WTC11 (cell line): ENCODE data around the gene STYXL2.

Experiments used
- CREM ChIP-seq: sonication (generic); formaldehyde crosslinking; IDR thresholded peaks from 2 replicates; pipeline ENCODE4 v1.8.1; 2022; ENCODE audit warnings: mild to moderate bottlenecking, missing genetic modification reagents, moderate library complexity
- HMGA2 ChIP-seq: fragments of 250-450 bp; sonication (Bioruptor Pico); IDR thresholded peaks from 2 replicates; pipeline ENCODE4 v1.4.0; 2021; ENCODE audit warnings: mild to moderate bottlenecking, moderate library complexity
- SP1 ChIP-seq: sonication (generic); formaldehyde crosslinking; conservative IDR thresholded peaks from 2 replicates; pipeline ENCODE4 v1.8.1; 2022; ENCODE audit warnings: missing genetic modification reagents
- ZNF416 ChIP-seq: fragments of 250-450 bp; sonication (Bioruptor Pico); IDR thresholded peaks from 2 replicates; pipeline ENCODE4 v1.9.0; 2021; ENCODE audit warnings: mild to moderate bottlenecking, inconsistent platforms
- TF ChIP-seq, protein P1 (sequence below): fragments of 200-600 bp; IDR thresholded peaks from 2 replicates; pipeline ENCODE4 v1.8.0; 2022; ENCODE audit warnings: antibody characterized with exemption
- TF ChIP-seq, protein P2 (sequence below): fragments of 250-450 bp; sonication (Bioruptor Pico); IDR thresholded peaks from 2 replicates; pipeline ENCODE4 v1.9.0; 2021; ENCODE audit warnings: mild to moderate bottlenecking, borderline replicate concordance
- TF ChIP-seq, protein P3 (sequence below): sonication (generic); formaldehyde crosslinking; conservative IDR thresholded peaks from 2 replicates; pipeline ENCODE4 v1.8.1; 2022; ENCODE audit warnings: mild to moderate bottlenecking, missing genetic modification reagents
- TF ChIP-seq, protein P4 (sequence below): sonication (generic); formaldehyde crosslinking; IDR thresholded peaks from 2 replicates; pipeline ENCODE4 v1.8.0; 2022; ENCODE audit warnings: mild to moderate bottlenecking, missing genetic modification reagents
- TF ChIP-seq, protein P5 (sequence below): sonication (generic); formaldehyde crosslinking; IDR thresholded peaks from 2 replicates; pipeline ENCODE4 v1.8.0; 2023; ENCODE audit warnings: missing genetic modification reagents, mild to moderate bottlenecking, borderline replicate concordance

DNA sequence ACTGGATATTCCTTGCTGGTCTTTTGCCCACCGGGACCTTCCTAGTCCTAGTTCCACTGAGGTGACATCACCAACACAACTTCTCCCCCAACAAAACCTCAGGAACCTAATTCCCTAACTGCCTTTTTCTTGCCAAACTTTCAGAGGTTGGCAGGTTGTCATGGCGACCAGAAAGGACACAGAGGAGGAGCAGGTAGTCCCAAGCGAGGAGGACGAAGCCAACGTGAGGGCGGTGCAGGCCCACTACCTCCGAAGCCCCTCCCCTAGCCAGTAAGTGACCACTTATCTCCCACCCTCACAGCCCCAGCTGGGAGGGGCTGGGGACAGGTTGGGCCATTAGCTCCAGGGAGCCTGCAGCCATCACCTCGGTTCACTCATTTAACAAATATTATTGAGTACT, 815 bp downstream of the STYXL2 start:
- TF ChIP-seq, protein P1, sequence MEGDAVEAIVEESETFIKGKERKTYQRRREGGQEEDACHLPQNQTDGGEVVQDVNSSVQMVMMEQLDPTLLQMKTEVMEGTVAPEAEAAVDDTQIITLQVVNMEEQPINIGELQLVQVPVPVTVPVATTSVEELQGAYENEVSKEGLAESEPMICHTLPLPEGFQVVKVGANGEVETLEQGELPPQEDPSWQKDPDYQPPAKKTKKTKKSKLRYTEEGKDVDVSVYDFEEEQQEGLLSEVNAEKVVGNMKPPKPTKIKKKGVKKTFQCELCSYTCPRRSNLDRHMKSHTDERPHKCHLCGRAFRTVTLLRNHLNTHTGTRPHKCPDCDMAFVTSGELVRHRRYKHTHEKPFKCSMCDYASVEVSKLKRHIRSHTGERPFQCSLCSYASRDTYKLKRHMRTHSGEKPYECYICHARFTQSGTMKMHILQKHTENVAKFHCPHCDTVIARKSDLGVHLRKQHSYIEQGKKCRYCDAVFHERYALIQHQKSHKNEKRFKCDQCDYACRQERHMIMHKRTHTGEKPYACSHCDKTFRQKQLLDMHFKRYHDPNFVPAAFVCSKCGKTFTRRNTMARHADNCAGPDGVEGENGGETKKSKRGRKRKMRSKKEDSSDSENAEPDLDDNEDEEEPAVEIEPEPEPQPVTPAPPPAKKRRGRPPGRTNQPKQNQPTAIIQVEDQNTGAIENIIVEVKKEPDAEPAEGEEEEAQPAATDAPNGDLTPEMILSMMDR = no peak
- TF ChIP-seq, protein P2, sequence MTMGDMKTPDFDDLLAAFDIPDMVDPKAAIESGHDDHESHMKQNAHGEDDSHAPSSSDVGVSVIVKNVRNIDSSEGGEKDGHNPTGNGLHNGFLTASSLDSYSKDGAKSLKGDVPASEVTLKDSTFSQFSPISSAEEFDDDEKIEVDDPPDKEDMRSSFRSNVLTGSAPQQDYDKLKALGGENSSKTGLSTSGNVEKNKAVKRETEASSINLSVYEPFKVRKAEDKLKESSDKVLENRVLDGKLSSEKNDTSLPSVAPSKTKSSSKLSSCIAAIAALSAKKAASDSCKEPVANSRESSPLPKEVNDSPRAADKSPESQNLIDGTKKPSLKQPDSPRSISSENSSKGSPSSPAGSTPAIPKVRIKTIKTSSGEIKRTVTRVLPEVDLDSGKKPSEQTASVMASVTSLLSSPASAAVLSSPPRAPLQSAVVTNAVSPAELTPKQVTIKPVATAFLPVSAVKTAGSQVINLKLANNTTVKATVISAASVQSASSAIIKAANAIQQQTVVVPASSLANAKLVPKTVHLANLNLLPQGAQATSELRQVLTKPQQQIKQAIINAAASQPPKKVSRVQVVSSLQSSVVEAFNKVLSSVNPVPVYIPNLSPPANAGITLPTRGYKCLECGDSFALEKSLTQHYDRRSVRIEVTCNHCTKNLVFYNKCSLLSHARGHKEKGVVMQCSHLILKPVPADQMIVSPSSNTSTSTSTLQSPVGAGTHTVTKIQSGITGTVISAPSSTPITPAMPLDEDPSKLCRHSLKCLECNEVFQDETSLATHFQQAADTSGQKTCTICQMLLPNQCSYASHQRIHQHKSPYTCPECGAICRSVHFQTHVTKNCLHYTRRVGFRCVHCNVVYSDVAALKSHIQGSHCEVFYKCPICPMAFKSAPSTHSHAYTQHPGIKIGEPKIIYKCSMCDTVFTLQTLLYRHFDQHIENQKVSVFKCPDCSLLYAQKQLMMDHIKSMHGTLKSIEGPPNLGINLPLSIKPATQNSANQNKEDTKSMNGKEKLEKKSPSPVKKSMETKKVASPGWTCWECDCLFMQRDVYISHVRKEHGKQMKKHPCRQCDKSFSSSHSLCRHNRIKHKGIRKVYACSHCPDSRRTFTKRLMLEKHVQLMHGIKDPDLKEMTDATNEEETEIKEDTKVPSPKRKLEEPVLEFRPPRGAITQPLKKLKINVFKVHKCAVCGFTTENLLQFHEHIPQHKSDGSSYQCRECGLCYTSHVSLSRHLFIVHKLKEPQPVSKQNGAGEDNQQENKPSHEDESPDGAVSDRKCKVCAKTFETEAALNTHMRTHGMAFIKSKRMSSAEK (CRISPR knock-in tag) = no peak
- TF ChIP-seq, protein P3, sequence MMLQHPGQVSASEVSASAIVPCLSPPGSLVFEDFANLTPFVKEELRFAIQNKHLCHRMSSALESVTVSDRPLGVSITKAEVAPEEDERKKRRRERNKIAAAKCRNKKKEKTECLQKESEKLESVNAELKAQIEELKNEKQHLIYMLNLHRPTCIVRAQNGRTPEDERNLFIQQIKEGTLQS (CRISPR knock-in tag) = no peak
- TF ChIP-seq, protein P4, sequence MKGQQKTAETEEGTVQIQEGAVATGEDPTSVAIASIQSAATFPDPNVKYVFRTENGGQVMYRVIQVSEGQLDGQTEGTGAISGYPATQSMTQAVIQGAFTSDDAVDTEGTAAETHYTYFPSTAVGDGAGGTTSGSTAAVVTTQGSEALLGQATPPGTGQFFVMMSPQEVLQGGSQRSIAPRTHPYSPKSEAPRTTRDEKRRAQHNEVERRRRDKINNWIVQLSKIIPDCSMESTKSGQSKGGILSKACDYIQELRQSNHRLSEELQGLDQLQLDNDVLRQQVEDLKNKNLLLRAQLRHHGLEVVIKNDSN (CRISPR knock-in tag) = no peak
- no peak for TF ChIP-seq CREM (CRISPR knock-in tag)
- TF ChIP-seq ZNF416 (CRISPR knock-in tag) = no peak
- TF ChIP-seq, protein P5, sequence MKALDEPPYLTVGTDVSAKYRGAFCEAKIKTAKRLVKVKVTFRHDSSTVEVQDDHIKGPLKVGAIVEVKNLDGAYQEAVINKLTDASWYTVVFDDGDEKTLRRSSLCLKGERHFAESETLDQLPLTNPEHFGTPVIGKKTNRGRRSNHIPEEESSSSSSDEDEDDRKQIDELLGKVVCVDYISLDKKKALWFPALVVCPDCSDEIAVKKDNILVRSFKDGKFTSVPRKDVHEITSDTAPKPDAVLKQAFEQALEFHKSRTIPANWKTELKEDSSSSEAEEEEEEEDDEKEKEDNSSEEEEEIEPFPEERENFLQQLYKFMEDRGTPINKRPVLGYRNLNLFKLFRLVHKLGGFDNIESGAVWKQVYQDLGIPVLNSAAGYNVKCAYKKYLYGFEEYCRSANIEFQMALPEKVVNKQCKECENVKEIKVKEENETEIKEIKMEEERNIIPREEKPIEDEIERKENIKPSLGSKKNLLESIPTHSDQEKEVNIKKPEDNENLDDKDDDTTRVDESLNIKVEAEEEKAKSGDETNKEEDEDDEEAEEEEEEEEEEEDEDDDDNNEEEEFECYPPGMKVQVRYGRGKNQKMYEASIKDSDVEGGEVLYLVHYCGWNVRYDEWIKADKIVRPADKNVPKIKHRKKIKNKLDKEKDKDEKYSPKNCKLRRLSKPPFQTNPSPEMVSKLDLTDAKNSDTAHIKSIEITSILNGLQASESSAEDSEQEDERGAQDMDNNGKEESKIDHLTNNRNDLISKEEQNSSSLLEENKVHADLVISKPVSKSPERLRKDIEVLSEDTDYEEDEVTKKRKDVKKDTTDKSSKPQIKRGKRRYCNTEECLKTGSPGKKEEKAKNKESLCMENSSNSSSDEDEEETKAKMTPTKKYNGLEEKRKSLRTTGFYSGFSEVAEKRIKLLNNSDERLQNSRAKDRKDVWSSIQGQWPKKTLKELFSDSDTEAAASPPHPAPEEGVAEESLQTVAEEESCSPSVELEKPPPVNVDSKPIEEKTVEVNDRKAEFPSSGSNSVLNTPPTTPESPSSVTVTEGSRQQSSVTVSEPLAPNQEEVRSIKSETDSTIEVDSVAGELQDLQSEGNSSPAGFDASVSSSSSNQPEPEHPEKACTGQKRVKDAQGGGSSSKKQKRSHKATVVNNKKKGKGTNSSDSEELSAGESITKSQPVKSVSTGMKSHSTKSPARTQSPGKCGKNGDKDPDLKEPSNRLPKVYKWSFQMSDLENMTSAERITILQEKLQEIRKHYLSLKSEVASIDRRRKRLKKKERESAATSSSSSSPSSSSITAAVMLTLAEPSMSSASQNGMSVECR (CRISPR knock-in tag) = no peak
- TF ChIP-seq HMGA2 (CRISPR knock-in tag) = no peak
- TF ChIP-seq SP1 = no peak
